LNCAP (cell line): ENCODE measurements around the gene NHS.

Source experiments
- TF ChIP-seq, protein P1 (sequence below): fragments of 450-650 bp; IDR thresholded peaks from 2 replicates; pipeline ENCODE4 v1.5.1; 2017; ENCODE audit warnings: mild to moderate bottlenecking

The NHS gene

DNA sequence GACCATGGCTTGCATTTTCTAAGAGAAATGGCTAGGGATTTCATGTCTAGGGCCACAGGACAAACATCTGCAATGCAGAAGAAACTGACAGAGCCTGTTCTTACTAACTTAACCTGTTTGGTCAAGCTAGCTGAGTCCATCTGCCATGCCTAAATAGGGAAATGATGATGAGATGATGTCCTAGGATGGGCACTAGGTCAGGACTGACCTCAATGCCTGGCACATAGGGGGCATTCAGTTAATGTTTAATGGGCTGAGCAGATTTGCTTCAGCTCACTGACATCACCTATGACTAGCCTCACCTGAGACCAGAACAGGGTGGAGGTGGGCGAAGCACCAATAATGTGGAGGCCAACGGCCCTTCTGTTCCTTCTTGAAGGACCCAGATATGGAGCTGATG lies 188.1 kb downstream of the NHS start:
- TF ChIP-seq, protein P1, sequence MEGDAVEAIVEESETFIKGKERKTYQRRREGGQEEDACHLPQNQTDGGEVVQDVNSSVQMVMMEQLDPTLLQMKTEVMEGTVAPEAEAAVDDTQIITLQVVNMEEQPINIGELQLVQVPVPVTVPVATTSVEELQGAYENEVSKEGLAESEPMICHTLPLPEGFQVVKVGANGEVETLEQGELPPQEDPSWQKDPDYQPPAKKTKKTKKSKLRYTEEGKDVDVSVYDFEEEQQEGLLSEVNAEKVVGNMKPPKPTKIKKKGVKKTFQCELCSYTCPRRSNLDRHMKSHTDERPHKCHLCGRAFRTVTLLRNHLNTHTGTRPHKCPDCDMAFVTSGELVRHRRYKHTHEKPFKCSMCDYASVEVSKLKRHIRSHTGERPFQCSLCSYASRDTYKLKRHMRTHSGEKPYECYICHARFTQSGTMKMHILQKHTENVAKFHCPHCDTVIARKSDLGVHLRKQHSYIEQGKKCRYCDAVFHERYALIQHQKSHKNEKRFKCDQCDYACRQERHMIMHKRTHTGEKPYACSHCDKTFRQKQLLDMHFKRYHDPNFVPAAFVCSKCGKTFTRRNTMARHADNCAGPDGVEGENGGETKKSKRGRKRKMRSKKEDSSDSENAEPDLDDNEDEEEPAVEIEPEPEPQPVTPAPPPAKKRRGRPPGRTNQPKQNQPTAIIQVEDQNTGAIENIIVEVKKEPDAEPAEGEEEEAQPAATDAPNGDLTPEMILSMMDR: no peak

DNA sequence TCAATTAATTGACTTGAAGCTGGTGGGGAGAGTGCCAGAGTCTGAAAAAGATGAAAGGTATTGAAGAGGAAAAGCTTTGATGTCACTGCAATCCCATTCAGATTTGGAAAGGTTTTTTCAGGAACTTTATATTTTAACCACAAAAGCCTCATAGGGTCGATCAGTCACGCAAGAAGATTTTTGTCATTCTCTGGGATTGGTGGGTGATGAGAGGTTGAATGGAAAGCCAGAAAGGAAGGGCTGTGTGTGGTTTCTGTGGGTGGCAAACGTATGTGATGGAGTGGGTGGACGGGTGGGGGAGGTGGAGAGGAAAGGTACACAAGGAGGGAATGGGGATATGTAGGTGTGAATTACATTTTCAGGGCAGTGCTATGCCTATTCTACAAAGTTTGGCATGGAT lies 188.5 kb downstream of the NHS start:
- TF ChIP-seq, protein P1: no peak

DNA sequence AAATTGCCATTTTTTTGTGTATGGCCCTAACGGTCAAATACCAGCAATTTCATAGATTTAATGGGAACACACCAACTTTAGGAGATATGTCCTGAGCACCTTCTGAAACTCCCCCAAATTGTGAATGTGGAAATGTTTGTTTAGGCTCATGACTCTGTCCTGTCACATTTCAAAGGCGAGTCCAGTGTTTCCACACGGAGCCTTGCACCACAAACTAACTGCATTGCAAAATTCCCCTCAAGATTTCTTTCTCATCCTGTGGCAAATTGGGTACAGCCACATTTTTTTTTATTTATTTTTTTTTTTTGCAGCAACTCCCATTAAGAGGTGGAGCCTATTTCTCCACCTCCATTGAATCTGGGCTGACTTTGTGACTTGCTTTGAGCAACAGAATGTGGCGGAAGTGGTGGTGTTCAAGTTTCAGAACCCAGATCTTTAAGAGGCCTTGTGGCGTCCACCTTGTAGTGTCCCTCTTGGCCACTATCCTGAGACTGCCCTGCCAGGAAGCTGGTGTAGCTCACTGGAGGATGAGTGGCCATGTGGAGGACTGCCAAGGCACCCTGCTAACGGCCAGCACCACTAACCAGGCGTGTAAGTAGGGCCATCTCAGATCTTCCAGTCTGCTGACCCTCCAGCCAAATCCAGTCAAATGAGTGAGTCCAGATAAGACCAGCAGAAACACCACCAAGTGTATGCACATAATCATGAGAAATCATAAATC lies 189.8 kb downstream of the NHS start:
- TF ChIP-seq, protein P1: no peak

DNA sequence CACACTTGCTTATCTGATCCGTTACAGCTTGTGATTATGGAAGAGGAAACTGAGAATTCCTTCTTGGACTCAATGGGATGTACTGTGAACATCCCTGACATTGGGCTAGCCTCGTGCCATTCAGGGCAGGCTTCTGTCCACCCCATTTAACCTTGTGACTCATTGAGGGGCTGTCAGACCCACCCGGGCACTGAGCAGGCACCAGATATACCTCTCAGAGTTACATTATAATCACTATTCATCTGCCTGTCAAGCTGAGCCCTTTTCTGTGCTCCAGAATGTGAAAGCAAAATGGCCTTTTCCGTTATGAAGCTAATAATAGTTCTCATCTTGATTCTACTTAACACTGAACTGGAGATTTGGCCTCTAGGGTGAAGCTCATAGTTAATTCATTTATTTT lies 191.7 kb downstream of the NHS start:
- TF ChIP-seq, protein P1: no peak

DNA sequence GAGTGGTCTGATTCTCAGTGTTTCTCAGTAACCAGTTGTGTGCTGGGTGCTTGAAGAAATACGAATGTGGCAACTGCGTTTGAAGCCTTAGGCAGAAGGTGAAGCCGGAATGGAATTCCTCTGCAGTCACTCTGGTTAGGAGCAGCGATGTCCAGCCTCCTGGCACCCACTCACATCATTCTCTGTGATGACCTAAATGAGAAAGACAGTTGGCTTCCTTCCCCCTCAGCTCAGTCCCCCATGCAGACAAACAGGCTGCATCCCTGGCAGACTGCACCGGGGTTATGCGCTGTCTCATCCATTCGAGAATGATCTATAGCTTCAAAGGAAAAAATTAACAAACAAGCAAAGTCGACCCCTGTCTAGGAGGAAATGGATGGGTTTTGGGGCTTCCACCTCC lies 192.2 kb downstream of the NHS start:
- TF ChIP-seq, protein P1: no peak

DNA sequence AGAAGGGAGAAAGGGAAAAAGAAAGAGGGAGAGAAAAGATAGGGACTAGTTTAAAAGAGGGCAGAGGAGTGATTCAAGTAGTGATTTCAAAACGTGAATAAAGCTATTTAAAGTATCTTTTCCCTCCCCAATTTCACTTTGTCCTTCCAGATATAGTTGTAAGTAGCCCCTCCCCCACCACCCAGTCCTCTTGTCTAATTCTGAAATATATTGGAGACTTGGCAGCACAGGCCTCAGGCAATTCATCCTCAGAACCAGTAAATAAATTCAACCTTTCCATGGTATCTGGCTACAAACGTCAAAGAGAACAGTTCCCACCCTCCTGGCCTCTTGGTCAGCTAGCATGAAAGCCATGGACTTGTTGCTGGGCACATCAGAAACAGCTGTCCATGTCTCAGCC lies 192.8 kb downstream of the NHS start:
- TF ChIP-seq, protein P1: no peak

DNA sequence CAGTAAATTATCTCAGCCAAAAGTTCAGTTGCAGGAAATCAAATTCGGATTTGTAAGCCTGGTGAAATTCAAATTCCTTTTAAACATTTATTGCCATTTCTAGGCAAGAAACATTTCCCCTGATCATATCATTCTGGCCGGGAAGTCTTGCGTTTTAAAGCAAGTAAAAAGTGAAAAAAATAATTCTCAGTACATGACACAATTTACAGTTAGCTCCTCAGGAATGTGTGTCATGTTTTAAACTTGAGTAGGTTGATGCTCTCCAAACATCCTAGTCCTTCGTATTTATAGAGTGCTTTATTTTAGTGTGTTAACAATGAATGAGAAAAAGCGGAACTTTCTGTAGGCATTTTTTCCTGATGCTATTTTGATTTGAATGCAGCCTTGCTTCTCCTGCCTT lies 204.0 kb downstream of the NHS start:
- TF ChIP-seq, protein P1: no peak
